IMR-90 (cell line): ENCODE measurements around the gene ACE2. TPM values are rescaled to one million over a fixed set of nuclear protein-coding genes. Genes with fewer than 3 reads are reported as not detected.

ENCODE experiments used
- ATAC-seq: fragments of 200-7000 bp; cut with Tn5 transposase; 2 replicates; pipeline ENCODE4 v1.9.1; 2020; ENCODE audit warnings: low read depth, mild to moderate bottlenecking, moderate library complexity
- BruUV-seq: library from RNA; stranded (reverse); fragments of 400-500 nt; replicated peaks from 2 replicates; lab custom pipeline; 2021; lab: Mats Ljungman, UMichigan
- CTCF ChIA-PET: fragments of 300-600 bp; formaldehyde crosslinking; extraction: SDS; loops from one replicate; lab custom pipeline; 2021; ENCODE audit warnings: antibody characterized with exemption; lab: Yijun Ruan, JAX
- POLR2A ChIA-PET: fragments of 300-600 bp; sonication (Branson Sonifier 250); formaldehyde crosslinking; loops from one replicate; lab custom pipeline; 2022; ENCODE audit warnings: antibody characterized with exemption; ENCODE audit not compliant: unreplicated experiment; lab: Charles Lee
- DNase-seq: peaks from one replicate; pipeline ENCODE4 v3.0.0; 2013
- H2AFZ ChIP-seq: replicated peaks from 2 replicates; pipeline ENCODE3; 2013; ENCODE audit warnings: low read length, mild to moderate bottlenecking; ENCODE audit not compliant: poor library complexity
- H2AK5ac ChIP-seq: 2 replicates; pipeline ENCODE4 v1.6.1; 2013; ENCODE audit warnings: low read depth, low read length, inconsistent platforms
- H2AK9ac ChIP-seq: replicated peaks from 2 replicates; pipeline ENCODE3; 2013; ENCODE audit warnings: mild to moderate bottlenecking, low read depth, low read length, moderate library complexity; ENCODE audit not compliant: poor library complexity
- H2BK120ac ChIP-seq: 2 replicates; pipeline ENCODE4 v1.6.1; 2013; ENCODE audit warnings: low read depth, low read length, inconsistent platforms
- H2BK15ac ChIP-seq: 3 replicates; pipeline ENCODE4 v1.6.1; 2013; ENCODE audit warnings: low read depth, low read length, inconsistent platforms
- H2BK20ac ChIP-seq: 2 replicates; pipeline ENCODE4 v1.6.1; 2013; ENCODE audit warnings: low read depth, mild to moderate bottlenecking, inconsistent platforms, low read length, moderate library complexity
- H2BK5ac ChIP-seq: 2 replicates; pipeline ENCODE4 v1.6.1; 2013; ENCODE audit warnings: mild to moderate bottlenecking, low read depth, low read length, inconsistent platforms; ENCODE audit not compliant: poor library complexity, severe bottlenecking
- H3K14ac ChIP-seq: replicated peaks from 2 replicates; pipeline ENCODE4 v1.6.1; 2013; ENCODE audit warnings: low read depth, low read length, inconsistent platforms
- H3K18ac ChIP-seq: 2 replicates; pipeline ENCODE4 v1.6.1; 2013; ENCODE audit warnings: low read depth, low read length, control low read depth
- H3K23ac ChIP-seq: 2 replicates; pipeline ENCODE4 v1.6.1; 2013; ENCODE audit warnings: low read depth, low read length, inconsistent platforms
- H3K27ac ChIP-seq: 2 replicates; pipeline ENCODE4 v1.5.1; 2013; ENCODE audit warnings: mild to moderate bottlenecking, control low read depth, low read length; ENCODE audit not compliant: insufficient read depth
- H3K27me3 ChIP-seq: 2 replicates; pipeline ENCODE4 v1.6.1; 2013; ENCODE audit warnings: low read length; ENCODE audit not compliant: control insufficient read depth, insufficient read depth
- H3K36me3 ChIP-seq: 2 replicates; pipeline ENCODE4 v1.6.1; 2013; ENCODE audit warnings: low read length, mixed read lengths; ENCODE audit not compliant: control insufficient read depth, insufficient read depth
- H3K4ac ChIP-seq: 2 replicates; pipeline ENCODE4 v1.6.1; 2013; ENCODE audit warnings: low read depth, low read length, inconsistent platforms
- H3K4me1 ChIP-seq: 2 replicates; pipeline ENCODE4 v1.6.1; 2013; ENCODE audit warnings: low read length, mixed read lengths; ENCODE audit not compliant: control insufficient read depth, insufficient read depth
- H3K4me2 ChIP-seq: 2 replicates; pipeline ENCODE4 v1.6.1; 2013; ENCODE audit warnings: low read depth, mild to moderate bottlenecking, control low read depth, low read length, moderate library complexity
- H3K4me3 ChIP-seq: 2 replicates; pipeline ENCODE4 v1.5.1; 2013; ENCODE audit warnings: low read depth, mild to moderate bottlenecking, control low read depth, low read length, moderate library complexity; ENCODE audit not compliant: insufficient read depth
- H3K56ac ChIP-seq: 2 replicates; pipeline ENCODE4 v1.6.1; 2013; ENCODE audit warnings: low read length, inconsistent platforms; ENCODE audit not compliant: insufficient read depth; ENCODE audit errors: extremely low read depth
- H3K79me1 ChIP-seq, 2 experiments: 2 replicates each; pipeline ENCODE4 v1.6.1; 2013; ENCODE audit warnings: low read length in 2 of 2, inconsistent platforms in 1 of 2, low read depth in 1 of 2
- H3K9ac ChIP-seq: 2 replicates; pipeline ENCODE4 v1.6.1; 2013; ENCODE audit warnings: low read depth, low read length, control low read depth
- H3K9me1 ChIP-seq: 2 replicates; pipeline ENCODE4 v1.6.1; 2013; ENCODE audit warnings: low read length, inconsistent platforms; ENCODE audit not compliant: insufficient read depth
- H3K9me3 ChIP-seq: 2 replicates; pipeline ENCODE4 v1.6.1; 2013; ENCODE audit warnings: low read length; ENCODE audit not compliant: control insufficient read depth, insufficient read depth
- H4K20me1 ChIP-seq: 2 replicates; pipeline ENCODE4 v1.6.1; 2013; ENCODE audit warnings: low read length, inconsistent platforms; ENCODE audit not compliant: insufficient read depth
- H4K5ac ChIP-seq: 2 replicates; pipeline ENCODE4 v1.6.1; 2013; ENCODE audit warnings: mild to moderate bottlenecking, low read depth, low read length, control low read depth
- H4K8ac ChIP-seq, 2 experiments: 2 replicates each; pipeline ENCODE4 v1.6.1; 2013; ENCODE audit warnings: low read depth in 2 of 2, low read length in 2 of 2, control low read depth in 1 of 2, inconsistent platforms in 1 of 2
- H4K91ac ChIP-seq: 2 replicates; pipeline ENCODE4 v1.6.1; 2013; ENCODE audit warnings: low read depth, low read length, inconsistent platforms; ENCODE audit not compliant: insufficient read depth
- BHLHE40 ChIP-seq: fragments of 150-350 bp; IDR thresholded peaks from 2 replicates; pipeline ENCODE4 v1.6.1; 2016; ENCODE audit warnings: mild to moderate bottlenecking, low read depth, low read length
- CEBPB ChIP-seq: IDR thresholded peaks from 2 replicates; pipeline ENCODE4 v1.6.1; 2012; ENCODE audit warnings: low read depth, low read length, improper control_type of control experiment
- CHD1 ChIP-seq: IDR thresholded peaks from 2 replicates; pipeline ENCODE4 v1.6.1; 2012; ENCODE audit warnings: low read depth, low read length, improper control_type of control experiment
- CTCF ChIP-seq: conservative IDR thresholded peaks from 2 replicates; pipeline ENCODE4 v1.5.1; 2012; ENCODE audit warnings: mild to moderate bottlenecking, low read depth, low read length, improper control_type of control experiment
- ELK1 ChIP-seq: fragments of 150-350 bp; IDR thresholded peaks from 2 replicates; pipeline ENCODE4 v1.6.1; 2016; ENCODE audit warnings: low read depth, mild to moderate bottlenecking, low read length, moderate library complexity, borderline replicate concordance
- FOS ChIP-seq: fragments of 150-350 bp; IDR thresholded peaks from 2 replicates; pipeline ENCODE4 v1.6.1; 2016; ENCODE audit warnings: low read depth, low read length
- MAFK ChIP-seq: IDR thresholded peaks from 2 replicates; pipeline ENCODE4 v1.6.1; 2012; ENCODE audit warnings: low read depth, low read length, improper control_type of control experiment
- MAZ ChIP-seq: IDR thresholded peaks from 2 replicates; pipeline ENCODE4 v1.6.1; 2012; ENCODE audit warnings: low read depth, mild to moderate bottlenecking, low read length, improper control_type of control experiment, moderate library complexity, borderline replicate concordance
- MXI1 ChIP-seq: IDR thresholded peaks from 2 replicates; pipeline ENCODE4 v1.6.1; 2012; ENCODE audit warnings: low read depth, mild to moderate bottlenecking, low read length, moderate library complexity, borderline replicate concordance
- NFE2L2 ChIP-seq: fragments of 150-350 bp; IDR thresholded peaks from 2 replicates; pipeline ENCODE4 v1.6.1; 2016; ENCODE audit warnings: low read depth, mild to moderate bottlenecking, low read length
- POLR2A ChIP-seq: IDR thresholded peaks from 2 replicates; pipeline ENCODE4 v1.6.1; 2012; ENCODE audit warnings: mild to moderate bottlenecking, low read depth, low read length
- RAD21 ChIP-seq: IDR thresholded peaks from 2 replicates; pipeline ENCODE4 v1.6.1; 2012; ENCODE audit warnings: low read length, improper control_type of control experiment
- RCOR1 ChIP-seq: IDR thresholded peaks from 2 replicates; pipeline ENCODE4 v1.6.1; 2012; ENCODE audit warnings: mild to moderate bottlenecking, low read length, improper control_type of control experiment; ENCODE audit not compliant: insufficient replicate concordance
- RFX5 ChIP-seq: IDR thresholded peaks from 2 replicates; pipeline ENCODE4 v1.8.0; 2012; ENCODE audit warnings: low read depth, mild to moderate bottlenecking, low read length, moderate library complexity
- SMC3 ChIP-seq: fragments of 150-350 bp; IDR thresholded peaks from 2 replicates; pipeline ENCODE4 v1.6.1; 2016; ENCODE audit warnings: low read depth, mild to moderate bottlenecking, antibody characterized with exemption, low read length, moderate library complexity
- USF2 ChIP-seq: fragments of 150-350 bp; IDR thresholded peaks from 2 replicates; pipeline ENCODE4 v1.6.1; 2017; ENCODE audit warnings: mild to moderate bottlenecking, antibody characterized with exemption, low read length, low read depth
- WGBS, 2 experiments: methylation state at CpG; one replicate each; pipeline versions ENCODE4 v1.1.5 to v1.1.7; 2013; ENCODE audit warnings: missing lambda C conversion rate in 2 of 2; ENCODE audit not compliant: insufficient read length in 1 of 2; ENCODE audit errors: extremely low coverage in 2 of 2; 5-methylcytosine and 5-hydroxymethylcytosine counted together
- dilution Hi-C: fragments of 300-500 bp; cut with HindIII; formaldehyde crosslinking; loops from one replicate; pipeline ENCODE4 v1.14.3; 2018; ENCODE audit warnings: low sequenced_read_pairs; ENCODE audit not compliant: unreplicated experiment
- in situ Hi-C: fragments of 300-500 bp; cut with MboI; formaldehyde crosslinking; loops from 3 replicates; pipeline ENCODE4 v1.14.3; 2019; ENCODE audit warnings: low sequenced_read_pairs, inconsistent platforms, mixed read lengths
- intact Hi-C: fragments of 100-400 bp; cut with micrococcal nuclease; formaldehyde crosslinking; loops from 2 replicates; pipeline ENCODE4 v1.10.0; 2022
- polyA plus RNA-seq, 3 experiments: library from polyadenylated mRNA; depleted of rRNA; stranded (reverse); fragments of >200 nt; gene quantifications; 2 replicates each; pipeline ENCODE4 v1.2.3, GENCODE V29; 2012; ENCODE audit warnings: low replicate concordance in 1 of 3
- total RNA-seq: library from RNA; depleted of rRNA; stranded (reverse); fragments of >200 nt; gene quantifications from 2 replicates; pipeline ENCODE4 v1.2.3, GENCODE V29; 2012

The ACE2 gene
- total and polyA plus RNA-seq, 2 of the 4 experiments (the other 2 are of a cell fraction), result not detected

GRCh38 chrX:15623054-15623453, 22.3 kb upstream of the ACE2 start:
- H3K14ac ChIP-seq, result no peak overlapping the region
- H3K56ac ChIP-seq, result no peak overlapping the region
- no peak overlapping the region for H4K91ac ChIP-seq
- no peaks in the 10 kb centered on the region for H3K9me1 ChIP-seq
- H3K4ac ChIP-seq, result no peak overlapping the region
- no peak overlapping the region for H2AK5ac ChIP-seq
- dilution Hi-C loops, result no loop called here
- H3K4me2 ChIP-seq, result no peak overlapping the region
- ChIA-PET POLR2A (no interaction called here), CTCF (no interaction called here)
- no peaks in the 10 kb centered on the region for H3K4me1 ChIP-seq
- H3K23ac ChIP-seq, result no peak overlapping the region
- H4K20me1 ChIP-seq, result no peaks in the 10 kb centered on the region
- no peak overlapping the region for H4K5ac ChIP-seq
- no peak overlapping the region for H2BK120ac ChIP-seq
- H3K27ac ChIP-seq, result no peak overlapping the region
- no peak overlapping the region for H2BK5ac ChIP-seq
- no peak overlapping the region for H2AFZ ChIP-seq
- no peaks in the 10 kb centered on the region for H3K79me1 ChIP-seq
- H3K9ac ChIP-seq, result no peak overlapping the region
- no peak overlapping the region for H2BK20ac ChIP-seq
- H2AK9ac ChIP-seq, result no peak overlapping the region
- intact Hi-C loops, result no loop called here
- no TSS peak for BruUV-seq
- no peak for TF ChIP-seq POLR2A
- no peak for TF ChIP-seq BHLHE40
- TF ChIP-seq USF2, result no peak
- no peak for TF ChIP-seq MXI1
- TF ChIP-seq RFX5, result no peak
- TF ChIP-seq RAD21, result no peak
- TF ChIP-seq RCOR1, result no peak
- TF ChIP-seq NFE2L2, result no peak
- no peak for TF ChIP-seq MAFK
- no peak for TF ChIP-seq ELK1
- no peak for TF ChIP-seq FOS
- no peak for TF ChIP-seq SMC3
- TF ChIP-seq CHD1, result no peak
- no peak for TF ChIP-seq MAZ
- no peak for TF ChIP-seq CEBPB
- TF ChIP-seq CTCF, result no peak
- ATAC-seq (no peak), DNase-seq (no peak)
- in situ Hi-C loops, result no loop called here
- H3K9me3 ChIP-seq, result no peaks in the 10 kb centered on the region
- no peak overlapping the region for H3K18ac ChIP-seq
- peaks cover 9% of the 10 kb centered on the region for H3K27me3 ChIP-seq
- no peak overlapping the region for H4K8ac ChIP-seq
- no peaks in the 10 kb centered on the region for H3K36me3 ChIP-seq
- H2BK15ac ChIP-seq, result no peak overlapping the region
- 33% methylated on average over 1 of the region's 1 CpG; no CpG with 5 or more reads in 1 of the 2 experiments for WGBS, 2 experiments
- H3K4me3 ChIP-seq, result no peak overlapping the region
